K562 (cell line): ENCODE results near the gene PLK5. TPM values are rescaled to one million over a fixed set of nuclear protein-coding genes. Genes with fewer than 3 reads are reported as not detected.

Source experiments
- ATAC-seq: fragments of 200-7000 bp; cut with Tn5 transposase; 3 replicates; pipeline ENCODE4 v1.9.1; 2020; ENCODE audit warnings: moderate library complexity
- BruUV-seq: library from RNA; stranded (reverse); fragments of 400-500 nt; replicated peaks from 2 replicates; lab custom pipeline; 2021; lab: Mats Ljungman, UMichigan
- CTCF ChIA-PET: fragments of 300-600 bp; formaldehyde crosslinking; extraction: SDS; loops from one replicate; lab custom pipeline; 2021; ENCODE audit warnings: low intra/inter-chr PET ratio; lab: Yijun Ruan, JAX
- POLR2A ChIA-PET: fragments of 300-600, 350-650 bp; sonication (Branson Sonifier 250); formaldehyde crosslinking; extraction: SDS; loops from one replicate; lab custom pipeline; 2021; ENCODE audit warnings: antibody characterized with exemption, inconsistent platforms; lab: Yijun Ruan, JAX
- DNase-seq, 4 experiments: peaks; one replicate each; pipeline versions ENCODE4 v3.0.0 to v3.0.0-alpha.2; 2011 to 2018; ENCODE audit warnings: low spot score in 3 of 4, mixed read lengths in 3 of 4; ENCODE audit errors: extremely low read depth in 1 of 4
- FAIRE-seq: peaks from 2 replicates; lab custom pipeline; 2011; peaks lifted over from hg19 to GRCh38; lab: Jason Lieb, UNC
- H2AFZ ChIP-seq: 2 replicates; pipeline ENCODE4 v1.6.0; 2011; ENCODE audit warnings: low read depth, low read length, control low read depth, inconsistent platforms
- H3K27ac ChIP-seq: fragments of 200-600 bp; 3 replicates; pipeline ENCODE4 v1.8.0; 2011; ENCODE audit warnings: low read depth, mild to moderate bottlenecking, control low read depth, inconsistent platforms, low read length, moderate library complexity, mixed read lengths; ENCODE audit errors: extremely low read depth
- H3K27me3 ChIP-seq, 2 experiments: fragments of 300-600 bp in 1 of 2; 2 replicates in 1 of 2; 3 replicates in 1 of 2; pipeline versions ENCODE4 v1.6.0 to v1.8.0; 2011; ENCODE audit warnings: inconsistent platforms in 2 of 2, low read length in 2 of 2, mild to moderate bottlenecking in 1 of 2, mixed read lengths in 1 of 2, moderate library complexity in 1 of 2; ENCODE audit not compliant: control insufficient read depth in 2 of 2, insufficient read depth in 2 of 2
- H3K36me3 ChIP-seq: fragments of 300-600 bp; 3 replicates; pipeline ENCODE4 v1.8.0; 2011; ENCODE audit warnings: mild to moderate bottlenecking, low read length, inconsistent platforms; ENCODE audit not compliant: control insufficient read depth, insufficient read depth
- H3K4me1 ChIP-seq, 2 experiments: fragments of 200-600 bp in 1 of 2; replicated peaks in 1 of 2; 2 replicates in 1 of 2; 3 replicates in 1 of 2; pipeline versions ENCODE4 v1.5.1 to v1.8.0; 2011; ENCODE audit warnings: inconsistent platforms in 2 of 2, low read length in 2 of 2, mild to moderate bottlenecking in 1 of 2, mixed read lengths in 1 of 2, moderate library complexity in 1 of 2; ENCODE audit not compliant: control insufficient read depth in 2 of 2, insufficient read depth in 2 of 2
- H3K4me2 ChIP-seq: 2 replicates; pipeline ENCODE4 v1.6.1; 2011; ENCODE audit warnings: low read length, control low read depth, inconsistent platforms, mixed read lengths; ENCODE audit not compliant: insufficient read depth
- H3K4me3 ChIP-seq: fragments of 200-600 bp; sonication (generic), shearing (Covaris generic); 2 replicates; pipeline ENCODE4 v1.5.1; 2016; ENCODE audit warnings: control low read depth, inconsistent platforms
- H3K79me2 ChIP-seq: fragments of 200-600 bp; 3 replicates; pipeline ENCODE4 v1.8.0; 2011; ENCODE audit warnings: low read length, inconsistent platforms; ENCODE audit not compliant: control insufficient read depth, insufficient read depth
- H3K9ac ChIP-seq, 2 experiments: 2 replicates each; pipeline versions ENCODE4 v1.6.0 to v1.6.1; 2011; ENCODE audit warnings: low read depth in 2 of 2, low read length in 2 of 2, control low read depth in 1 of 2, inconsistent platforms in 1 of 2, mild to moderate bottlenecking in 1 of 2, mixed read lengths in 1 of 2; ENCODE audit not compliant: insufficient read depth in 1 of 2
- H3K9me1 ChIP-seq: one replicate; pipeline ENCODE4 v1.6.0; 2011; ENCODE audit warnings: inconsistent platforms, mild to moderate bottlenecking, low read length, moderate library complexity; ENCODE audit not compliant: control insufficient read depth, insufficient read depth
- H3K9me3 ChIP-seq: replicated peaks from 2 replicates; pipeline ENCODE4 v1.5.1; 2011; ENCODE audit warnings: low read depth, low read length, inconsistent platforms; ENCODE audit not compliant: control insufficient read depth, insufficient read depth
- H4K20me1 ChIP-seq: replicated peaks from 2 replicates; pipeline ENCODE4 v1.6.1; 2011; ENCODE audit warnings: low read length, inconsistent platforms, mixed read lengths; ENCODE audit not compliant: control insufficient read depth, insufficient read depth
- CTCF ChIP-seq, 3 experiments: IDR thresholded peaks in 2 of 3; conservative IDR thresholded peaks in 1 of 3; 2 replicates each; pipeline ENCODE4 v1.5.1; 2011 to 2012; ENCODE audit warnings: low read length in 3 of 3, mild to moderate bottlenecking in 3 of 3, control low read depth in 2 of 3, improper control_type of control experiment in 1 of 3, inconsistent platforms in 1 of 3, low read depth in 1 of 3, mixed read lengths in 1 of 3, moderate library complexity in 1 of 3; ENCODE audit not compliant: insufficient read depth in 2 of 3
- EP300 ChIP-seq: IDR thresholded peaks from 2 replicates; pipeline ENCODE4 v1.6.1; 2012; ENCODE audit warnings: low read length, improper control_type of control experiment
- JUNB ChIP-seq: fragments of 450-650 bp; formaldehyde crosslinking; conservative IDR thresholded peaks from 2 replicates; pipeline ENCODE4 v1.4.0; 2020; ENCODE audit warnings: mild to moderate bottlenecking
- KLF13 ChIP-seq: fragments of 450-650 bp; IDR thresholded peaks from 2 replicates; pipeline ENCODE4 v1.6.1; 2016; ENCODE audit warnings: missing genetic modification characterization, low read depth, mild to moderate bottlenecking, missing compliant biosample characterization, moderate library complexity, borderline replicate concordance
- LEF1 ChIP-seq: fragments of 450-650 bp; IDR thresholded peaks from 2 replicates; pipeline ENCODE4 v1.6.1; 2016; ENCODE audit warnings: mild to moderate bottlenecking
- MCM2 ChIP-seq: fragments of 450-650 bp; IDR thresholded peaks from 2 replicates; pipeline ENCODE4 v1.6.1; 2017; ENCODE audit warnings: low read depth, mild to moderate bottlenecking
- MCM7 ChIP-seq, 2 experiments: fragments of 450-650 bp; IDR thresholded peaks; 2 replicates each; pipeline ENCODE4 v1.6.1; 2016 to 2018
- SMC3 ChIP-seq: conservative IDR thresholded peaks from 2 replicates; pipeline ENCODE4 v1.6.1; 2011; ENCODE audit warnings: low read depth, low read length, improper control_type of control experiment; ENCODE audit not compliant: insufficient read depth
- ZBTB5 ChIP-seq: fragments of 450-650 bp; IDR thresholded peaks from 2 replicates; pipeline ENCODE4 v1.6.1; 2017; ENCODE audit warnings: antibody characterized with exemption
- ZNF212 ChIP-seq: fragments of 450-650 bp; formaldehyde crosslinking; IDR thresholded peaks from 2 replicates; pipeline ENCODE4 v1.4.0; 2020; ENCODE audit warnings: mild to moderate bottlenecking
- ZNF584 ChIP-seq: fragments of 200-800 bp; sonication (Bioruptor generic); IDR thresholded peaks from 2 replicates; pipeline ENCODE4 v1.6.1; 2016; ENCODE audit warnings: low read depth, mild to moderate bottlenecking, missing genetic modification characterization, missing compliant biosample characterization
- WGBS: fragments of 100-300 bp; shearing (Covaris generic); methylation state at CpG from one replicate; pipeline ENCODE4 v1.1.6; 2016; ENCODE audit warnings: low coverage, mixed read lengths; ENCODE audit not compliant: insufficient coverage; ENCODE audit errors: missing lambda C conversion rate; 5-methylcytosine and 5-hydroxymethylcytosine counted together
- in situ Hi-C: fragments of 300-500 bp; cut with MboI; formaldehyde crosslinking; loops from 4 replicates; pipeline ENCODE4 v1.15.0; 2018; ENCODE audit warnings: inconsistent platforms, mixed read lengths
- intact Hi-C: fragments of 100-400 bp; cut with micrococcal nuclease; formaldehyde crosslinking; loops from 2 replicates; pipeline ENCODE4 v1.14.2; 2022
- polyA plus RNA-seq, 8 experiments: library from polyadenylated mRNA; depleted of rRNA in 4 of 8; stranded (reverse) in 5 of 8; unstranded in 3 of 8; fragments of >200 nt; fragmentation: Nextera tagmentation in 2 of 8; fragmentation: Illumina TruSeq in 1 of 8; extraction: Ambion mirVana in 2 of 8; extraction: Trizol in 1 of 8; gene quantifications; 2 replicates each; pipeline versions ENCODE4 v1.2.1 to v1.2.3, GENCODE V29; 2011 to 2014; ENCODE audit warnings: inconsistent platforms in 1 of 8, missing spikeins in 1 of 8
- total RNA-seq, 7 experiments: library from RNA; depleted of rRNA in 6 of 7; stranded (reverse); fragments of >200 nt in 6 of 7; fragmentation: Illumina TruSeq in 2 of 7; extraction: Trizol in 2 of 7; gene quantifications; 2 replicates each; pipeline versions ENCODE4 v1.2.1 to v1.2.3, GENCODE V29; 2011 to 2021; ENCODE audit warnings: low replicate concordance in 1 of 7

PLK5 gene
- total and polyA plus RNA-seq, 9 of the 15 experiments (the other 6 are each of a cell fraction or from before 2014, with no cell fraction given), result 0.04 to 0.23 (median 0.11) TPM; not detected in 5

GRCh38 chr19:1521636-1522035 is 2.2 kb upstream of the PLK5 start:
- Histone ChIP-seq H3K4me2 (no peak overlapping the region), H3K4me1 (peaks cover 3 to 50% of the 10 kb centered on the region in 2 experiments; a peak in 3 of 5 replicates), H3K9me3 (no peaks in the 10 kb centered on the region; the same call in 1 of the 2 replicates), H3K4me3 (no peak overlapping the region), H3K36me3 (no peaks in the 10 kb centered on the region), H3K79me2 (no peaks in the 10 kb centered on the region), H3K27me3 (peaks cover 11 to 28% of the 10 kb centered on the region in 2 experiments; a peak in 4 of 5 replicates), H3K9me1 (no peaks in the 10 kb centered on the region), H3K27ac (no peak overlapping the region), H2AFZ (no peak overlapping the region), H4K20me1 (peaks cover 11% of the 10 kb centered on the region), H3K9ac (no peak overlapping the region)
- TF ChIP-seq MCM7 (IDR thresholded peaks at IDR 0.05) (no peak), JUNB (CRISPR knock-in tag) (no peak), SMC3 (no peak), KLF13 (no peak), ZNF212 (no peak), EP300 (no peak), CTCF (IDR thresholded peaks at IDR 0.05 in 2 of 3, conservative IDR thresholded peaks at IDR 0.05 in 1 of 3; ENCODE audit: insufficient read depth in 2 of 3, low read depth in 1 of 3, low read length in 3 of 3) (no peak), ZNF584 (CRISPR knock-in tag) (no peak), MCM2 (no peak), LEF1 (no peak), ZBTB5 (no peak)
- ATAC-seq (no peak), DNase-seq (no peak), FAIRE-seq (no peak)
- intact Hi-C loops (no loop called here), in situ Hi-C loops (no loop called here)
- 68% methylated on average over 9 of the region's 14 CpGs for WGBS
- no TSS peak for BruUV-seq
- CTCF ChIA-PET, result no interaction called here
- POLR2A ChIA-PET, result interaction anchor here (0.6 to 0.8 kb wide), 3 partner anchors 20 to 248 kb away, joined by 3 read pairs; no protein-coding TSS in a partner anchor
